Activated CD4-positive, alpha-beta memory T cell treated with anti-CD3 and anti-CD28 coated beads, Interleukin-2, amount 10 ng/mL, durations not matched to agents 7 days and 5 days (primary cell): ENCODE data around the gene UTY. TPM values are rescaled to one million over a fixed set of nuclear protein-coding genes. Genes with fewer than 3 reads are reported as not detected.

Experiments used
- CTCF ChIA-PET: fragments of 350-600 bp; sonication (Branson Sonifier 250); formaldehyde crosslinking; loops from one replicate; lab custom pipeline; 2021; ENCODE audit warnings: antibody characterized with exemption, inconsistent platforms; lab: Charles Lee
- POLR2A ChIA-PET: fragments of 350-600 bp; sonication (Branson Sonifier 250); formaldehyde crosslinking; loops from one replicate; lab custom pipeline; 2021; ENCODE audit warnings: antibody characterized with exemption; lab: Charles Lee
- DNase-seq: peaks from one replicate; pipeline ENCODE4 v3.0.0-alpha.2; 2020
- H3K27ac Mint-ChIP-seq: one replicate; pipeline ENCODE4 v1.8.0; 2021; ENCODE audit warnings: mild to moderate bottlenecking, mixed read lengths
- H3K27me3 Mint-ChIP-seq: one replicate; pipeline ENCODE4 v1.8.0; 2021; ENCODE audit warnings: mixed read lengths
- H3K36me3 Mint-ChIP-seq: one replicate; pipeline ENCODE4 v1.8.0; 2021; ENCODE audit warnings: low read depth, mixed read lengths
- H3K4me1 Mint-ChIP-seq: one replicate; pipeline ENCODE4 v1.8.0; 2021; ENCODE audit warnings: mixed read lengths
- H3K4me3 Mint-ChIP-seq: one replicate; pipeline ENCODE4 v1.8.0; 2021; ENCODE audit warnings: mild to moderate bottlenecking, mixed read lengths
- H3K9me3 Mint-ChIP-seq: one replicate; pipeline ENCODE4 v1.8.0; 2021; ENCODE audit warnings: mixed read lengths
- total RNA-seq, 2 experiments: library from RNA; stranded (reverse); gene quantifications; one replicate each; pipeline ENCODE4 v1.2.3, GENCODE V29; 2021

The UTY gene
- total RNA-seq, 2 experiments from 2014 or later: 26.0 to 27.0 TPM

- peaks cover 11% of the 10 kb centered on the region for H3K36me3 Mint-ChIP-seq
- H3K9me3 Mint-ChIP-seq: no peaks in the 10 kb centered on the region
- no peak for DNase-seq
- ChIA-PET CTCF (interaction anchor here (1.5 kb wide), 1 partner anchor 27 kb away, joined by 4 read pairs; no protein-coding TSS in a partner anchor), POLR2A (no interaction called here)
- peak overlapping the region; percentile 56 for H3K27ac Mint-ChIP-seq
- peak overlapping the region; percentile 50 for H3K4me3 Mint-ChIP-seq
- peaks cover 19% of the 10 kb centered on the region for H3K4me1 Mint-ChIP-seq
- no peaks in the 10 kb centered on the region for H3K27me3 Mint-ChIP-seq
Observed at GRCh38 chrY:13370245-13370644, 109.6 kb downstream of the UTY start.

GRCh38 chrY:13368513-13368845 lies 111.4 kb downstream of the UTY start:
- H3K4me1 Mint-ChIP-seq: peaks cover 21% of the 10 kb centered on the region
- H3K9me3 Mint-ChIP-seq: no peaks in the 10 kb centered on the region
- no peak overlapping the region for H3K27ac Mint-ChIP-seq
- no peak overlapping the region for H3K4me3 Mint-ChIP-seq
- ChIA-PET POLR2A (no interaction called here), CTCF (no interaction called here)
- peaks cover 14% of the 10 kb centered on the region for H3K36me3 Mint-ChIP-seq
- no peak for DNase-seq
- no peaks in the 10 kb centered on the region for H3K27me3 Mint-ChIP-seq

- H3K27ac Mint-ChIP-seq: no peak overlapping the region
- H3K9me3 Mint-ChIP-seq: no peaks in the 10 kb centered on the region
- CTCF ChIA-PET: no interaction called here
- POLR2A ChIA-PET: no interaction called here
- H3K4me1 Mint-ChIP-seq: peaks cover 17% of the 10 kb centered on the region
- peaks cover 20% of the 10 kb centered on the region for H3K36me3 Mint-ChIP-seq
- no peak overlapping the region for H3K4me3 Mint-ChIP-seq
- no peak for DNase-seq
- no peaks in the 10 kb centered on the region for H3K27me3 Mint-ChIP-seq
Observed at GRCh38 chrY:13363641-13364040, 116.2 kb downstream of the UTY start.

- Mint-ChIP-seq H3K27me3 (no peaks in the 10 kb centered on the region), H3K36me3 (peaks cover 25% of the 10 kb centered on the region), H3K4me1 (peaks cover 17% of the 10 kb centered on the region), H3K9me3 (no peaks in the 10 kb centered on the region), H3K27ac (no peak overlapping the region), H3K4me3 (no peak overlapping the region)
- ChIA-PET CTCF (no interaction called here), POLR2A (no interaction called here)
- no peak for DNase-seq
Observed at GRCh38 chrY:13362662-13363061, 117.2 kb downstream of the UTY start.

- Mint-ChIP-seq H3K27me3 (no peaks in the 10 kb centered on the region), H3K36me3 (peaks cover 26% of the 10 kb centered on the region), H3K4me3 (no peak overlapping the region), H3K4me1 (peaks cover 17% of the 10 kb centered on the region), H3K9me3 (no peaks in the 10 kb centered on the region), H3K27ac (no peak overlapping the region)
- ChIA-PET POLR2A (no interaction called here), CTCF (no interaction called here)
- DNase-seq: no peak
Observed at GRCh38 chrY:13361656-13362636, 117.9 kb downstream of the UTY start.

GRCh38 chrY:13351443-13351842 lies 128.4 kb downstream of the UTY start:
- Mint-ChIP-seq H3K27ac (no peak overlapping the region), H3K9me3 (no peaks in the 10 kb centered on the region), H3K36me3 (peaks cover 45% of the 10 kb centered on the region), H3K4me1 (peaks cover 8% of the 10 kb centered on the region), H3K27me3 (no peaks in the 10 kb centered on the region), H3K4me3 (no peak overlapping the region)
- ChIA-PET CTCF (no interaction called here), POLR2A (no interaction called here)
- DNase-seq: no peak

- no peak overlapping the region for H3K4me3 Mint-ChIP-seq
- no peak overlapping the region for H3K27ac Mint-ChIP-seq
- ChIA-PET POLR2A (no interaction called here), CTCF (no interaction called here)
- no peak for DNase-seq
- H3K27me3 Mint-ChIP-seq: no peaks in the 10 kb centered on the region
- H3K4me1 Mint-ChIP-seq: peaks cover 13% of the 10 kb centered on the region
- H3K36me3 Mint-ChIP-seq: peaks cover 33% of the 10 kb centered on the region
- H3K9me3 Mint-ChIP-seq: no peaks in the 10 kb centered on the region
Observed at GRCh38 chrY:13347106-13347505, 132.7 kb downstream of the UTY start.

GRCh38 chrY:13345549-13345948 lies 134.3 kb downstream of the UTY start:
- ChIA-PET CTCF (no interaction called here), POLR2A (no interaction called here)
- Mint-ChIP-seq H3K4me1 (peaks cover 9% of the 10 kb centered on the region), H3K36me3 (peaks cover 26% of the 10 kb centered on the region), H3K9me3 (no peaks in the 10 kb centered on the region), H3K27me3 (no peaks in the 10 kb centered on the region), H3K4me3 (no peak overlapping the region), H3K27ac (no peak overlapping the region)
- no peak for DNase-seq

- Mint-ChIP-seq H3K4me3 (no peak overlapping the region), H3K36me3 (peaks cover 21% of the 10 kb centered on the region), H3K9me3 (no peaks in the 10 kb centered on the region), H3K4me1 (peaks cover 5% of the 10 kb centered on the region), H3K27ac (no peak overlapping the region), H3K27me3 (no peaks in the 10 kb centered on the region)
- DNase-seq: peak; percentile 52
- ChIA-PET POLR2A (interaction anchor here (0.6 to 1.0 kb wide), 2 partner anchors 103 to 436 kb away, joined by 3 to 4 read pairs; no protein-coding TSS in a partner anchor), CTCF (interaction anchor here (0.8 to 1.8 kb wide), 14 partner anchors 9 to 461 kb away, joined by 3 to 7 read pairs (median 4); no protein-coding TSS in a partner anchor)
Observed at GRCh38 chrY:13343307-13343946, 136.4 kb downstream of the UTY start.

- DNase-seq: no peak
- CTCF ChIA-PET: no interaction called here
- POLR2A ChIA-PET: no interaction called here
- no peaks in the 10 kb centered on the region for H3K9me3 Mint-ChIP-seq
- H3K27ac Mint-ChIP-seq: no peak overlapping the region
- H3K36me3 Mint-ChIP-seq: peaks cover 25% of the 10 kb centered on the region
- H3K4me3 Mint-ChIP-seq: no peak overlapping the region
- H3K4me1 Mint-ChIP-seq: peaks cover 5% of the 10 kb centered on the region
- no peaks in the 10 kb centered on the region for H3K27me3 Mint-ChIP-seq
Observed at GRCh38 chrY:13339939-13340338, 139.9 kb downstream of the UTY start.

- Mint-ChIP-seq H3K27ac (peak overlapping the region; percentile 54), H3K36me3 (peaks cover 30% of the 10 kb centered on the region), H3K27me3 (no peaks in the 10 kb centered on the region), H3K4me3 (no peak overlapping the region), H3K4me1 (peaks cover 5% of the 10 kb centered on the region), H3K9me3 (no peaks in the 10 kb centered on the region)
- no peak for DNase-seq
- ChIA-PET POLR2A (no interaction called here), CTCF (no interaction called here)
Observed at GRCh38 chrY:13339381-13339780, 140.5 kb downstream of the UTY start.

GRCh38 chrY:13338711-13339110 lies 141.1 kb downstream of the UTY start:
- H3K4me3 Mint-ChIP-seq: no peak overlapping the region
- DNase-seq: no peak
- peaks cover 4% of the 10 kb centered on the region for H3K4me1 Mint-ChIP-seq
- ChIA-PET CTCF (no interaction called here), POLR2A (no interaction called here)
- no peaks in the 10 kb centered on the region for H3K27me3 Mint-ChIP-seq
- no peak overlapping the region for H3K27ac Mint-ChIP-seq
- H3K36me3 Mint-ChIP-seq: peaks cover 35% of the 10 kb centered on the region
- no peaks in the 10 kb centered on the region for H3K9me3 Mint-ChIP-seq

- DNase-seq: no peak
- CTCF ChIA-PET: no interaction called here
- Mint-ChIP-seq H3K27me3 (no peaks in the 10 kb centered on the region), H3K4me3 (no peak overlapping the region), H3K4me1 (no peaks in the 10 kb centered on the region), H3K36me3 (peaks cover 37% of the 10 kb centered on the region), H3K9me3 (no peaks in the 10 kb centered on the region), H3K27ac (no peak overlapping the region)
- POLR2A ChIA-PET: no interaction called here
Observed at GRCh38 chrY:13337934-13338333, 141.9 kb downstream of the UTY start.
